AG04449 (cell line): ENCODE measurements around the gene NUP133.
"Not testable (repeated sequence)": the region's sequence is repeated elsewhere in the genome, so short reads cannot be mapped to it uniquely, and the experiment has no call there.

ENCODE experiments used
- CTCF ChIA-PET: fragments of 350-600 bp; formaldehyde crosslinking; extraction: SDS; loops from one replicate; lab custom pipeline; 2021; ENCODE audit warnings: antibody characterized with exemption; lab: Yijun Ruan, JAX
- POLR2A ChIA-PET: fragments of 400-600, 350-600 bp; formaldehyde crosslinking; extraction: SDS; loops from one replicate; lab custom pipeline; 2020; ENCODE audit warnings: antibody characterized with exemption, inconsistent platforms; lab: Yijun Ruan, JAX
- DNase-seq: peaks from one replicate; pipeline ENCODE4 v3.0.0-alpha.2; 2010; ENCODE audit warnings: low read depth, low spot score
- H3K4me3 ChIP-seq: 2 replicates; pipeline ENCODE4 v1.5.1; 2011; ENCODE audit warnings: low read depth, mild to moderate bottlenecking, control low read depth, low read length
- CTCF ChIP-seq: IDR thresholded peaks from one replicate; pipeline ENCODE4 v1.5.1; 2011; ENCODE audit warnings: mild to moderate bottlenecking, moderate library complexity, low read length, control low read depth, inconsistent platforms; ENCODE audit not compliant: insufficient read depth; ENCODE audit errors: missing control alignments

The NUP133 gene

GRCh38 chr1:229403573-229403972 lies 104.6 kb downstream of the NUP133 start:
- no peak for TF ChIP-seq CTCF
- no peak for DNase-seq
- POLR2A ChIA-PET: no interaction called here
- H3K4me3 ChIP-seq: no peak overlapping the region
- CTCF ChIA-PET: no interaction called here

- no peak overlapping the region for H3K4me3 ChIP-seq
- ChIA-PET POLR2A (no interaction called here), CTCF (no interaction called here)
- no peak for DNase-seq
- TF ChIP-seq CTCF: no peak
Observed at GRCh38 chr1:229402993-229403392, 105.1 kb downstream of the NUP133 start.

GRCh38 chr1:229402329-229402728 lies 105.8 kb downstream of the NUP133 start:
- POLR2A ChIA-PET, DNase-seq, H3K4me3 ChIP-seq, CTCF ChIA-PET: not testable (repeated sequence)

- no peak overlapping the region for H3K4me3 ChIP-seq
- POLR2A ChIA-PET: no interaction called here
- CTCF ChIA-PET: interaction anchor here (0.9 to 1.5 kb wide), 2 partner anchors 9 to 12 kb away, joined by 3 to 5 read pairs; no protein-coding TSS in a partner anchor
- no peak for DNase-seq
- TF ChIP-seq CTCF: no peak
Observed at GRCh38 chr1:229397762-229398161, 110.4 kb downstream of the NUP133 start.

GRCh38 chr1:229396585-229397206 lies 111.4 kb downstream of the NUP133 start:
- TF ChIP-seq CTCF: no peak
- CTCF ChIA-PET: interaction anchor here (1.5 kb wide), 1 partner anchor 13 kb away, joined by 5 read pairs; no protein-coding TSS in a partner anchor
- H3K4me3 ChIP-seq: no peak overlapping the region

GRCh38 chr1:229394517-229394916 lies 113.6 kb downstream of the NUP133 start:
- CTCF ChIA-PET, H3K4me3 ChIP-seq, DNase-seq, POLR2A ChIA-PET: not testable (repeated sequence)

More at GRCh38 chr1:229396585-229397206, 111.4 kb downstream of the NUP133 start:
- no peak for DNase-seq
- POLR2A ChIA-PET: no interaction called here

- DNase-seq: no peak
- ChIA-PET CTCF (no interaction called here), POLR2A (no interaction called here)
- H3K4me3 ChIP-seq: no peak overlapping the region
- no peak for TF ChIP-seq CTCF
Observed at GRCh38 chr1:229392936-229393335, 115.2 kb downstream of the NUP133 start.
